Measurements from ENCODE around the gene DNAH12. TPM values are rescaled to one million over a fixed set of nuclear protein-coding genes. Genes with fewer than 3 reads are reported as not detected.
A peak's percentile ranks its signal among the peaks of the same experiment; 100 is the strongest.

The DNAH12 gene
- total RNA-seq, 1 experiment from 2014 or later = not detected

DNA sequence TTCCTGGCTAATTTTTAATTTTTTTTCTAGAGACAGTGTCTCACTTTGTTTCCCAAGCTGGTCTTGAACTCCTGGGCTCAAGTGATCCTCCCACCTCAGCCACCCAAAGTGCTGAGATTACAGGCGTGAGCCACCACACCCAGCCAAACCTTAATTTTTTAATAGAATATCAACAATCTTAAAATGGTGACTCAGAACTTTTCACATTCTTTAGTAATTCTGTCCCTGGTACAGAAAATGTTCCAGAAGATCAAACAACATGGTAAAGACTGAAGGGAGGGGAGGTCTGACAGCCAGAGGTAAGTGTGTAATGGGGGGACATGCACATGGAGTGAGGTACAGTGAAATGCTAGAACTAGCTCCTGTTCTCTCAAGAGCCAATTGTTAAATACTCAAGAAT is 38.2 kb downstream of the DNAH12 start:
- no peaks in the 10 kb centered on the region for H3K9me3 ChIP-seq (ENCODE audit: control insufficient read depth in 1 of 2, insufficient read depth in 1 of 2, low read depth in 1 of 2, low read length in 2 of 2)
- H3K9me2 ChIP-seq (ENCODE audit: insufficient read depth) = no peaks in the 10 kb centered on the region
- no peak overlapping the region for H3K4me3 ChIP-seq (replicated peaks in 1 of 2; ENCODE audit: low read depth in 1 of 2, low read length in 2 of 2)
- H3K4me2 ChIP-seq (ENCODE audit: low read length) = no peak overlapping the region
- H3K36me3 ChIP-seq (ENCODE audit: control insufficient read depth in 1 of 2, insufficient read depth in 2 of 2, low read length in 2 of 2) = no peaks in the 10 kb centered on the region
- POLR2A ChIA-PET = no interaction called here
- no peaks in the 10 kb centered on the region for H3K79me2 ChIP-seq (ENCODE audit: insufficient read depth, low read length)
- TF ChIP-seq, protein P1, sequence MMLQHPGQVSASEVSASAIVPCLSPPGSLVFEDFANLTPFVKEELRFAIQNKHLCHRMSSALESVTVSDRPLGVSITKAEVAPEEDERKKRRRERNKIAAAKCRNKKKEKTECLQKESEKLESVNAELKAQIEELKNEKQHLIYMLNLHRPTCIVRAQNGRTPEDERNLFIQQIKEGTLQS (IDR thresholded peaks at IDR 0.05) = no peak
- TF ChIP-seq TCF7L2 (IDR thresholded peaks at IDR 0.05; ENCODE audit: borderline replicate concordance, extremely low read depth, insufficient read depth, insufficient read length) = no peak
- TF ChIP-seq JUND (IDR thresholded peaks at IDR 0.05) = no peak
- no peak for TF ChIP-seq ELF1 (IDR thresholded peaks at IDR 0.05; ENCODE audit: borderline replicate concordance, low read depth)
- no peak for DNase-seq (ENCODE audit: low read depth, low spot score)
- H2AFZ ChIP-seq (ENCODE audit: low read depth, low read length, poor library complexity, severe bottlenecking) = peak overlapping the region; percentile 54
- no peaks in the 10 kb centered on the region for H4K20me1 ChIP-seq (ENCODE audit: insufficient read depth)
- RAD21 ChIA-PET (ENCODE audit: low non-redundant PET in 1 of 2, low total read pairs in 2 of 2, uncharacterized antibody in 2 of 2, unreplicated experiment in 2 of 2) = no interaction called here
- BruUV-seq (replicated peaks) = no TSS peak
- no peak for ATAC-seq
- no peak overlapping the region for H3K27ac ChIP-seq (ENCODE audit: low read depth, low read length)
- CTCF ChIA-PET = no interaction called here
- no peaks in the 10 kb centered on the region; a peak in 1 of 4 replicates for H3K4me1 ChIP-seq (ENCODE audit: control insufficient read depth in 1 of 2, insufficient read depth in 2 of 2, low read length in 2 of 2)
- intact Hi-C loops (cut with micrococcal nuclease) = no loop called here
- no peak overlapping the region for H3K9ac ChIP-seq (ENCODE audit: low read length)
- no peaks in the 10 kb centered on the region for H3K27me3 ChIP-seq (ENCODE audit: insufficient read depth, low read length)

DNA sequence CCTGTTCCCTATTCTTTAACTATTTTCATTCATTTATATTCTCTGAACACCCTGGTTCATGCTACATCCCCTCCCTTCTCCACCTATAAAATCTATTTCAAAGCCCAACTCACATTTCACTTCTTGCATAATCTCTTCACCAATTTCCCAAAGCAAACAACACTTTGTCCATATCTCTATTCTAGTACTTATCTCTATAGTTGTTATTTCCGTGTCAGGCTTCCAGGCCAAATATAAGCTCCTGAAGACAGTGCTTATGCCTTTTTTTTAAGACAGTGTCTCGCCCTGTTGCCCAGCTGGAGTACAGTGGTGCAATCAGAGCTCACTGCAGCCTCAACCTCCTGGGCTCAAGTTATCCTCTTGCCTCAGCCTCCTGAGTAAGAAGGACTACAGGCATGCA is 43.6 kb downstream of the DNAH12 start:
- no peak overlapping the region for H2AFZ ChIP-seq (ENCODE audit: low read depth, low read length, poor library complexity, severe bottlenecking)
- no peak overlapping the region for H3K4me3 ChIP-seq (replicated peaks in 1 of 2; ENCODE audit: low read depth in 1 of 2, low read length in 2 of 2)
- no peak overlapping the region for H3K9ac ChIP-seq (ENCODE audit: low read length)
- no peaks in the 10 kb centered on the region for H3K4me1 ChIP-seq (ENCODE audit: control insufficient read depth in 1 of 2, insufficient read depth in 2 of 2, low read length in 2 of 2)
- no peak for DNase-seq (ENCODE audit: low read depth, low spot score)
- no peak for ATAC-seq
- no peaks in the 10 kb centered on the region for H4K20me1 ChIP-seq (ENCODE audit: insufficient read depth)
- no peaks in the 10 kb centered on the region for H3K79me2 ChIP-seq (ENCODE audit: insufficient read depth, low read length)
- H3K4me2 ChIP-seq (ENCODE audit: low read length) = no peak overlapping the region
- no peak for TF ChIP-seq SRF (IDR thresholded peaks at IDR 0.05; ENCODE audit: low read depth)
- TF ChIP-seq POLR2AphosphoS5 (IDR thresholded peaks at IDR 0.05; ENCODE audit: low read depth, low read length) = no peak
- no peak for TF ChIP-seq ZFX (IDR thresholded peaks at IDR 0.05)
- TF ChIP-seq YY1 (IDR thresholded peaks at IDR 0.05; ENCODE audit: extremely low read depth, insufficient replicate concordance, low read depth, low read length) = no peak
- no peak for TF ChIP-seq ELF1 (IDR thresholded peaks at IDR 0.05; ENCODE audit: borderline replicate concordance, low read depth)
- no peak for TF ChIP-seq EZH2 (IDR thresholded peaks at IDR 0.05)
- no peak for TF ChIP-seq CEBPB (IDR thresholded peaks at IDR 0.05; ENCODE audit: low read depth)
- TF ChIP-seq EGR1 (IDR thresholded peaks at IDR 0.05; ENCODE audit: low read depth) = no peak
- no peak for TF ChIP-seq FOSL1 (IDR thresholded peaks at IDR 0.05; ENCODE audit: low read depth)
- no peak for TF ChIP-seq TCF7L2 (IDR thresholded peaks at IDR 0.05; ENCODE audit: borderline replicate concordance, extremely low read depth, insufficient read depth, insufficient read length)
- TF ChIP-seq CBX3 (IDR thresholded peaks at IDR 0.05; ENCODE audit: low read depth) = no peak
- ChIA-PET RAD21 (ENCODE audit: low non-redundant PET in 1 of 2, low total read pairs in 2 of 2, uncharacterized antibody in 2 of 2, unreplicated experiment in 2 of 2) (no interaction called here), POLR2A (no interaction called here), CTCF (no interaction called here)
- intact Hi-C loops (cut with micrococcal nuclease) = no loop called here
- H3K9me3 ChIP-seq (ENCODE audit: control insufficient read depth in 1 of 2, insufficient read depth in 1 of 2, low read depth in 1 of 2, low read length in 2 of 2) = no peaks in the 10 kb centered on the region
- BruUV-seq (replicated peaks) = no TSS peak
- no peaks in the 10 kb centered on the region for H3K36me3 ChIP-seq (ENCODE audit: control insufficient read depth in 1 of 2, insufficient read depth in 2 of 2, low read length in 2 of 2)
- H3K27ac ChIP-seq (ENCODE audit: low read depth, low read length) = no peak overlapping the region
- H3K9me2 ChIP-seq (ENCODE audit: insufficient read depth) = no peaks in the 10 kb centered on the region
- H3K27me3 ChIP-seq (ENCODE audit: insufficient read depth, low read length) = no peaks in the 10 kb centered on the region

Measured in HCT116 (cell line).